ENCODE results near the gene FOXD1. TPM values are rescaled to one million over a fixed set of nuclear protein-coding genes. Genes with fewer than 3 reads are reported as not detected.

Gene FOXD1
- total and polyA plus RNA-seq, 2 of the 4 experiments (the other 2 are of a cell fraction), result 3.2 to 23.1 TPM

- ATAC-seq (ENCODE audit: low read depth) (peak; percentile 63), DNase-seq (peak; percentile 76)
- Histone ChIP-seq H2AK5ac (ENCODE audit: low read depth, low read length) (no peak overlapping the region), H2BK5ac (ENCODE audit: low read depth, low read length, poor library complexity, severe bottlenecking) (no peak overlapping the region), H4K20me1 (ENCODE audit: insufficient read depth, low read length) (no peaks in the 10 kb centered on the region), H3K56ac (ENCODE audit: extremely low read depth, insufficient read depth, low read length) (no peak overlapping the region), H2BK15ac (ENCODE audit: low read depth, low read length) (no peak overlapping the region; the same call in 2 of the 3 replicates), H4K5ac (ENCODE audit: low read depth, low read length) (no peak overlapping the region), H3K36me3 (ENCODE audit: control insufficient read depth, insufficient read depth, low read length) (no peaks in the 10 kb centered on the region), H3K4me2 (ENCODE audit: low read depth, low read length) (no peak overlapping the region), H3K9me1 (ENCODE audit: insufficient read depth, low read length) (0 out of 2 replicates have a peak, but pooled peaks cover 3% of the 10 kb centered on the region), H3K4me1 (ENCODE audit: control insufficient read depth, insufficient read depth, low read length) (peaks cover 2% of the 10 kb centered on the region; the same call in 1 of the 2 replicates), H3K4me3 (ENCODE audit: insufficient read depth, low read depth, low read length) (no peak overlapping the region), H3K27ac (ENCODE audit: insufficient read depth, low read length) (no peak overlapping the region), H4K91ac (ENCODE audit: insufficient read depth, low read depth, low read length) (no peak overlapping the region), H2AK9ac (replicated peaks; ENCODE audit: low read depth, low read length, poor library complexity) (no peak overlapping the region), H3K9me3 (ENCODE audit: control insufficient read depth, insufficient read depth, low read length) (no peaks in the 10 kb centered on the region), H3K18ac (ENCODE audit: low read depth, low read length) (no peak overlapping the region), H3K9ac (ENCODE audit: low read depth, low read length) (no peak overlapping the region), H3K4ac (ENCODE audit: low read depth, low read length) (no peak overlapping the region), H2BK20ac (ENCODE audit: low read depth, low read length) (no peak overlapping the region; the same call in 1 of the 2 replicates), H4K8ac (ENCODE audit: low read depth in 2 of 2, low read length in 2 of 2) (no peak overlapping the region), H3K14ac (replicated peaks; ENCODE audit: low read depth, low read length) (no peak overlapping the region), H3K79me1 (ENCODE audit: low read depth in 1 of 2, low read length in 2 of 2) (no peaks in the 10 kb centered on the region), H2AFZ (replicated peaks; ENCODE audit: low read length, poor library complexity) (no peak overlapping the region), H3K27me3 (ENCODE audit: control insufficient read depth, insufficient read depth, low read length) (0 out of 2 replicates have a peak, but pooled peaks cover 3% of the 10 kb centered on the region), H2BK120ac (ENCODE audit: low read depth, low read length) (0 out of 2 replicates have a peak overlapping the region, but pooled peaks have one; percentile 16), H3K23ac (ENCODE audit: low read depth, low read length) (no peak overlapping the region)
- ChIA-PET POLR2A (ENCODE audit: unreplicated experiment) (no interaction called here), CTCF (no interaction called here)
- TF ChIP-seq MXI1 (IDR thresholded peaks at IDR 0.05; ENCODE audit: borderline replicate concordance, low read depth, low read length) (no peak), CEBPB (IDR thresholded peaks at IDR 0.05; ENCODE audit: low read depth, low read length) (no peak), POLR2A (IDR thresholded peaks at IDR 0.05; ENCODE audit: low read depth, low read length) (no peak), ELK1 (IDR thresholded peaks at IDR 0.05; ENCODE audit: borderline replicate concordance, low read depth, low read length) (no peak), NFE2L2 (IDR thresholded peaks at IDR 0.05; ENCODE audit: low read depth, low read length) (no peak)
- in situ Hi-C loops (cut with MboI; ENCODE audit: low sequenced_read_pairs), result no loop called here
- BruUV-seq (replicated peaks), result no TSS peak
- dilution Hi-C loops (cut with HindIII; ENCODE audit: low sequenced_read_pairs, unreplicated experiment), result no loop called here
- intact Hi-C loops (cut with micrococcal nuclease), result no loop called here
- 80% methylated on average over 1 of the region's 3 CpGs; no CpG with 5 or more reads in 1 of the 2 experiments for WGBS, 2 experiments (ENCODE audit: extremely low coverage in 2 of 2, insufficient read length in 1 of 2)
Measured at GRCh38 chr5:73485715-73486114, 37.1 kb upstream of the FOXD1 start.

All from IMR-90 (cell line).